Activated naive CD8-positive, alpha-beta T cell (primary cell): ENCODE data around the gene ABHD17C.

Experiments
- H3K27ac Mint-ChIP-seq: one replicate; pipeline ENCODE4 v1.8.0; 2021; ENCODE audit warnings: mixed read lengths
- H3K27me3 Mint-ChIP-seq: one replicate; pipeline ENCODE4 v1.8.0; 2021; ENCODE audit warnings: mixed read lengths
- H3K36me3 Mint-ChIP-seq: one replicate; pipeline ENCODE4 v1.8.0; 2021; ENCODE audit warnings: mixed read lengths
- H3K4me1 Mint-ChIP-seq: one replicate; pipeline ENCODE4 v1.8.0; 2021; ENCODE audit warnings: low read depth, mixed read lengths
- H3K4me3 Mint-ChIP-seq: one replicate; pipeline ENCODE4 v1.8.0; 2021; ENCODE audit warnings: mild to moderate bottlenecking, mixed read lengths
- H3K9me3 Mint-ChIP-seq: one replicate; pipeline ENCODE4 v1.8.0; 2021; ENCODE audit warnings: low read depth, mixed read lengths

ABHD17C gene

DNA sequence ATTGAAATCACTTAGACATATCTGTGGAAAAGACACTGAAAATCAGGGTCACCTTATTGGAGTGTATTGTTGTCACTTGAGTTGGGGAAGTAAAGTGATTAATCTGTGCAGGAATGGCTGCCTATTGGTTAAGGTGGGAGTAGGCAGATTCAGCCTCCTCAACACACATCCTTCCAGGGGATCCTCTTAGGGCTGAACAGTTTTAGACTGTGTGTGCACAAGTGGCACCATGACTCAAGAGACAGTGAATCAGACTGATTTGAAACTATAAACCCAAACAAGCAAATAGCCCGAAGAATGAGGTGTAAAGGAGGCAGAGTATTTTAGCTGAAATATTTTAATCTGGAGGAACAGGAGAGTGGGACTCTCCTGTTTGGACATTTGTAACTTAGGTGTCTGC, 4.9 kb downstream of the ABHD17C start:
- Mint-ChIP-seq H3K36me3 (no peaks in the 10 kb centered on the region), H3K9me3 (no peaks in the 10 kb centered on the region), H3K27ac (no peak overlapping the region), H3K4me1 (peaks cover 17% of the 10 kb centered on the region), H3K4me3 (no peak overlapping the region), H3K27me3 (peaks cover 6% of the 10 kb centered on the region)

DNA sequence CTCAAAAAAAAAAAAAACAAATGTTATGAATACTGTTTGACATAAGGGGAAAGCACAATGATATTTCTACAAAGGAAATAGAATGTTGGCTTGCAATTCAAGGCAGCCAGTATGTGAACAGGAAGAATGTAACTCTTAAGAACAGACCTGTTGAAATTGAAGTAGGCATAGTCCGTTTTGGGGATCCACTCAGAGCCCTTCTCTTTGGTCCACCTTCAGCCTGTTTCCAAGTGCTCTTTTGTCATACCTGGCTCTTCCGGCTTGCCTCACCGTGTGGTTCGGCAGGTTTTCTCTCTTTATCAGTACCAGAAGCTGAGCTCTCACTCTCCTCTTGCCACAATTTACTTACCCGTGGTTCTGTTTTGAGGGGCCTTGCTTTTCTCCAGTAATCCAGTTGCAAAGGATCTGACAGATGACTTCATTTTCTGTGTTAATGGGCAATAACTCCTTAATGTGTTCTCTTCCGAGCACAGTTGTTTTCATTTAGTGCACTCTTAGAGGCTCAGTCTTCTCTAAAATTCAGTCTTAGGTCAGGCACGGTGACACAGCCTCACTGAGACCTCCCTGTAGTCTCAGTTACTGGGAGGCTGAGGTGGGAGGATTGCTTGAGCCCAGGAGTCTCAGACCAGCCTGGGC, 6.7 kb downstream of the ABHD17C start:
- Mint-ChIP-seq H3K36me3 (no peaks in the 10 kb centered on the region), H3K27ac (no peak overlapping the region), H3K27me3 (peaks cover 6% of the 10 kb centered on the region), H3K4me3 (no peak overlapping the region), H3K9me3 (no peaks in the 10 kb centered on the region), H3K4me1 (peaks cover 10% of the 10 kb centered on the region)

DNA sequence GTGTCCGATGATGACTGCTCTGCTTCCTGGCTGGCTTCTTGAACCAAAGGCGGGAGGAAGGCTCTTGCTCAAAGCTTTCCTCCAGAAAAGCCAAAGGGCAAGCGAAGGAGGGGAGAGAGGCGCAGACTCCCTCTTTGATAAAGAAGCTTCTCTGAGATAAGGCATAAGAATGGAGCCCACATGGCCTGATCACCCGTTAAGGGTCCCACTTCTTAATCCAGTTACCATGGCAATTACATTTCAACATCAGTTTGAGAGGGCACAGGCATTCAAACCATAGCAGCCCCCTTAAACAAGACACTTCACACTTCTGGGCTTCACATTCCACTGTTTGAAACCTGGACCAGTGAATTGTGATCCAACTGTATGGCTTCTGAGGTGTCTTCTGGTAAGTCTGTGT, 8.0 kb downstream of the ABHD17C start:
- Mint-ChIP-seq H3K9me3 (no peaks in the 10 kb centered on the region), H3K27me3 (peaks cover 6% of the 10 kb centered on the region), H3K4me3 (no peak overlapping the region), H3K36me3 (no peaks in the 10 kb centered on the region), H3K27ac (no peak overlapping the region), H3K4me1 (peaks cover 5% of the 10 kb centered on the region)

DNA sequence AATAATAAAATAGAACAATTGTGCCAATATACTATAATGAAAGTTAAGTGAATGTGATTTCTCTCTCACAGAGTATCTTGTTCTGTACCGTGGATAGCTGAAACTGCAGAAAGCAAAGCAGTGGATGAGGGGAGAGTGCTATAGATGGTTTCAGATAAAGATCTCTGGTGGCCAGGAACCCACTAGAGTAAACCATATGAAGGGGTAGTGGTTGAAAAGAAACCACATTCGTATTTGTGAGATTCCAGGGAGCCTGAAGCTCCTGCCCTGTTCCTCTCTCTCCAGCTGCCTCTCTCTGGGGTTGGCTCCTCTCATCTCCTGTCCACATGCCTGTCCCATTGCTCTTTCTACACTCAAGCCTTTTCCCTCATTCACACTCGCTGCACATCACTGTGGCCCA, 8.9 kb downstream of the ABHD17C start:
- Mint-ChIP-seq H3K4me1 (peaks cover 3% of the 10 kb centered on the region), H3K36me3 (no peaks in the 10 kb centered on the region), H3K9me3 (no peaks in the 10 kb centered on the region), H3K27ac (no peak overlapping the region), H3K4me3 (no peak overlapping the region), H3K27me3 (peaks cover 6% of the 10 kb centered on the region)

DNA sequence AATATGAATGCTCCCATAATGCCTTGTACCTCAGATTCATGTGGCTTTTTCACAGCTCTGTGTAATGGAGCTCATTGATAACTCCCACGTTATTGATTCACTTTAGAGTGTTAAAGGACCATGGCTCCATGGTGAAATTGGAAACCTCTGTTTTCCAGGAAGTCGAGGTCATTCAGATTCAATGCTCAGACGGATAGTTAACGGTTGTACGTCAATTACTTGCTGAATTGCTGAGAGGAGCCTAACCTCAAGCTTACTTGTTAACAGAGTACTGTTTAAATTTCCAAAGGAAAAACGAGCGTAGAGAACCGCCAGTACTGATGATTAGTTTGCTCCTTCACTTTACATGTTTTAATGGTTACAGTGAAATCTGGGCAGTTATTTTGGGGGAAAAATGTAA, 11.1 kb downstream of the ABHD17C start:
- peaks cover 2% of the 10 kb centered on the region for H3K4me1 Mint-ChIP-seq
- no peaks in the 10 kb centered on the region for H3K36me3 Mint-ChIP-seq
- H3K27ac Mint-ChIP-seq = no peak overlapping the region
- no peaks in the 10 kb centered on the region for H3K9me3 Mint-ChIP-seq
- no peak overlapping the region for H3K4me3 Mint-ChIP-seq
- H3K27me3 Mint-ChIP-seq = peaks cover 6% of the 10 kb centered on the region

DNA sequence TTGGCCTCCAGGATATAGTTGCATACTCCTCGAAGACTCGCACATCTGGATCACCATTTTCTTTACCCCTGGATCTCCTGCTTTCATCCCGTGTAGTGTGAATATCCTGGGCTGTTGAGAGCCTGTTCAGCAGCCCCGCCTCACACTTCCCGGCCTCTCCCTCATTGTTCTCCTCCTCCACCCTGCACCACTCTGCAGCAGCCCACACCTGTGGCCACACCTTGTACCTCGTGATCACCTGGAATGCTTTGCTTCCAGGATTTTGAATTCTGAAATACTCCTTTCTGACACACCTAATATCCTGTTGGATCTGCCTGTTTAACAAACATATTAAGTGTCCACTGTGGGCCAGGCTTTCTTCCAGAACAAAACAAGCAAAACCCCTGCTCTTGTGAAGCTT, 14.4 kb downstream of the ABHD17C start:
- H3K36me3 Mint-ChIP-seq = no peaks in the 10 kb centered on the region
- H3K4me1 Mint-ChIP-seq = peaks cover 2% of the 10 kb centered on the region
- no peak overlapping the region for H3K4me3 Mint-ChIP-seq
- H3K27ac Mint-ChIP-seq = no peak overlapping the region
- H3K9me3 Mint-ChIP-seq = no peaks in the 10 kb centered on the region
- no peaks in the 10 kb centered on the region for H3K27me3 Mint-ChIP-seq

DNA sequence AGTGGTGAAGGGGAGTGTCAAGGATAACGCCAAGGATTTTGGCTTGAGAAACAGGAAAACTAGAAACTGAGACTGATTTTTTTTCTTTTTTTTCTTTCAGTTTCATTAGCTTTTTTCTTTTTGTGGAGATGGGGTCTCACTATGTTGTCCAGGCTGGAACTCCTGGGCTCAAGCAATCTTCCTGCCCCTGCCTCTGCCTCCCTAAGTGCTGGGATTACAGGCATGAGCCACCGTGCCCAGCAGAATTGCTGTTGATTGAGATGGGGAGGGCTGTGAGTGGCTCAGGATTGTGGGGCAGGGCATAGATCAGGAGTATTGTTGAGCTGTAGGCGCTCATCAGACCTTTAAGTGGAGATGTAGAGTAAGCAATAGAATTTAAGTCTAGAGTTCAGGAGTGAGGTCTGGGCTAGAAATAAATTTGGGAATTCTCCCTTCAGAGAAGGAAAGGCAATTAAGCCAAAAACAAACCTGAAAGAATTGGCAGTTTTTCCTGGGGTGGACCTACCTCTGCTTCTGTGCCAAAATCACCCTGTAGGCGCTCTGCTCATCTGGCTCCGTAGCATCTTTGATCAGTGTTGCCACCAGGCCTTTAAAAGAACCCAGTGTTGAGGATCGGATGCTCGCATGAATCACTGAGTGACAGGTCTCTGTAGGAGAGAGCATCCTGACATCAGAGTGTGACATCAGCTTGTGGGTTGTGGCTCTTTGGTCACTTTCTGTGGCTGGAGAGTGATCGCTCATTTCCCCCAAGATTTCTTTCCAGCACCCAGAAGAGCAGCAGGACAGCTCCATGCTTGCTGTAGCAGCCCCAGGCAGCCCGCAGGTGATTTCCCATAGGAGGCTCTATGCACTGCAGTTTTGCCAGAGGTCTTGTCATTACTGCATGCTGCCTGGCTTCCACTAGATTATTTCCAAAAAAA, 15.8 kb downstream of the ABHD17C start:
- Mint-ChIP-seq H3K4me3 (no peak overlapping the region), H3K27ac (no peak overlapping the region), H3K4me1 (peaks cover 2% of the 10 kb centered on the region), H3K9me3 (no peaks in the 10 kb centered on the region), H3K36me3 (no peaks in the 10 kb centered on the region), H3K27me3 (no peaks in the 10 kb centered on the region)

DNA sequence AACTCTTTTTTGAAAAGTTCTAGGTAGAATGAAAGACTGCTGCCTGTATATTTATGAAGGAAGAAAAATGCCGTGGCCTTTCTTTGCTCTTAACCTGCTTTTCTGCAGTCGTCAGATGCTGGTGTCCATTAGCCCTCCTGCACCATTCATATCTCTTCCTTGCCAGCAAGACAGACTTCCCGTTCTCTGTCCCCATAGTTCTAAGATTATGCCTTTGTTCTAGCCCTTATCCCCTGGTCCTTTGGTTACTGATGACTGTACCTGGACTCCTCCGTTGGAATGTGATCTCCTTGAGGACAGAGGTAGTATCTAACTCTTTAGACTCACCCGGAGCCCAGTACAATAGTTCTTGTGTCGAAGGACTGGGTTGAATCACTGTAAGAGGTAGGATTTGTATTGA, 16.8 kb downstream of the ABHD17C start:
- Mint-ChIP-seq H3K36me3 (no peaks in the 10 kb centered on the region), H3K9me3 (no peaks in the 10 kb centered on the region), H3K27me3 (no peaks in the 10 kb centered on the region), H3K4me1 (peaks cover 2% of the 10 kb centered on the region), H3K4me3 (no peak overlapping the region), H3K27ac (no peak overlapping the region)

DNA sequence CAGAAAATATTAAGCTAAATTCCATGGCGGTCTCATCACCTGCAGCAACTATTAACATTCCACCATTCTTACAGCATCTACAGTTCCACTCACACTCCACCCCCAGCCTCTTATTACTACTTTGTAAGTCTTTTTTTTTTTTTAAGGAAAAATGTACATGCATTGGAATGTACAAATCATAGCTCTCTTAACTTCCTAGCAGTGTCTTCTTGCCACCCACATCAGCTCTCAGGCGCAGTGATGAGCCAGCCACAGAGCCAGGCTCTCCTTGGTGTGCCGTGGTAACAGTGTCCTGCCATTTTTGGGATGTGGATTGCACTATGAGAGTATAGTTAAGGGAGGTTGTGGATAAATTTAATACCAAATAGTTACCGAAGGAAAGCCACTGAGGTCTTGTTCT, 17.8 kb downstream of the ABHD17C start:
- Mint-ChIP-seq H3K27me3 (no peaks in the 10 kb centered on the region), H3K36me3 (no peaks in the 10 kb centered on the region), H3K27ac (no peak overlapping the region), H3K4me3 (no peak overlapping the region), H3K4me1 (peaks cover 2% of the 10 kb centered on the region), H3K9me3 (no peaks in the 10 kb centered on the region)

DNA sequence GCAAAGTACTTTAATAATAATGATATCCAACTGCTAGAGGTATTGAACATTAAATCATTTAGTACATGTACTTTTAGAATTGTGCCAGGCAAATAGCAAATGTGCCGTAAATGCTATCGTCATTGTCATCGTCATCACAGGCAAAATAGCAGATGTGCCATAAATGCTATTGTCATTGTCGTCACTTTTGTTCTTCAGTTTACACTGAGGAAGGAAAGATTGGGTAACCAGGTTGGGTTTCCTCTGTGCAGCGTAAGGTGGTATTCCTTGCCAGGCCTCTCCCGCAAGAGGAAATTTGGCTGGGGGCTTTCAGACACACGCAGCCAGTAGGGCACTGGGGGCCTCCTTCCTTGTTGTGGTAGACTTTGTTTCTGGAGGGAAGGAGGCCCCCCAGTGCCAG, 26.4 kb downstream of the ABHD17C start:
- H3K36me3 Mint-ChIP-seq = peaks cover 6% of the 10 kb centered on the region
- no peak overlapping the region for H3K27ac Mint-ChIP-seq
- no peaks in the 10 kb centered on the region for H3K27me3 Mint-ChIP-seq
- no peak overlapping the region for H3K4me3 Mint-ChIP-seq
- no peaks in the 10 kb centered on the region for H3K4me1 Mint-ChIP-seq
- H3K9me3 Mint-ChIP-seq = no peaks in the 10 kb centered on the region

DNA sequence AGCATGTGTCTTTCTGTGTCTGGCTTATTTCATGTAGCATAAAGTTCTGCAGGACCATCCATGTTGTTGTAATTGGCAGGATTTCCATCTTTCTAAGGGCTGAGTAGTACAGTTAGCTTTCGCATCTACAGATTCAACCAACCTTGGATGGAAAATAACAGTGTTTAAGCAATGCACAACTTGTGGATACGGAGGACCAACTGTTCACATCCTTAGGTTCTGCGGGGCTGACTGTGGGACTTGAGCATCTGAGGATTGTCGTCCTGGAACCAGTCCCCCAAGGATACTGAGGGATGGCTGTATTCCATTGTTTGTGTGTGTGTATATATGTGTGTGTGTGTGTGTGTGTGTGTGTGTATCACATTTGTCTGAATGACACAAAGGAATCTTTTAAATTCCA, 27.7 kb downstream of the ABHD17C start:
- Mint-ChIP-seq H3K27me3 (no peaks in the 10 kb centered on the region), H3K36me3 (peaks cover 6% of the 10 kb centered on the region), H3K4me1 (no peaks in the 10 kb centered on the region), H3K9me3 (no peaks in the 10 kb centered on the region), H3K27ac (no peak overlapping the region), H3K4me3 (no peak overlapping the region)

DNA sequence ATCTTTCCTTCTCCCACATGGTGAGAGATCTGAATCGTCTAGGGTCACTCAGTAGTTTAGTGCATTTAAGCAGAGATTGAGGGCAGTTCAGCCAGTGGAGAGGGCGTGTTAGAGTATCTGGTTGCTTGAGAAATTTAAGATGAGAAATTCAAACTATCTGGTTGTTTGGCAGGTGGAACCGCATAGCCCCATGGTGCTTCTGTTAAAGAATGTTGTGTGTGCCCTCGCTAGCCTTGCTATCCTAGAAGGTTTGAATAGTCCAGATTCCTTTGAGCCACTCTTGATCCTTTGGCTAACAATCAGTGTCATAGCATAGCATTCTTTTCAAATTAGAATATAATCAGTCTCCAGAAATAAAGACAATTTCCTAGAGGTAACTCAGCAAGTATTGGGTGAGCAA, 32.1 kb downstream of the ABHD17C start:
- no peaks in the 10 kb centered on the region for H3K9me3 Mint-ChIP-seq
- H3K27ac Mint-ChIP-seq = no peak overlapping the region
- H3K4me1 Mint-ChIP-seq = no peaks in the 10 kb centered on the region
- no peak overlapping the region for H3K4me3 Mint-ChIP-seq
- no peaks in the 10 kb centered on the region for H3K27me3 Mint-ChIP-seq
- peaks cover 2% of the 10 kb centered on the region for H3K36me3 Mint-ChIP-seq

DNA sequence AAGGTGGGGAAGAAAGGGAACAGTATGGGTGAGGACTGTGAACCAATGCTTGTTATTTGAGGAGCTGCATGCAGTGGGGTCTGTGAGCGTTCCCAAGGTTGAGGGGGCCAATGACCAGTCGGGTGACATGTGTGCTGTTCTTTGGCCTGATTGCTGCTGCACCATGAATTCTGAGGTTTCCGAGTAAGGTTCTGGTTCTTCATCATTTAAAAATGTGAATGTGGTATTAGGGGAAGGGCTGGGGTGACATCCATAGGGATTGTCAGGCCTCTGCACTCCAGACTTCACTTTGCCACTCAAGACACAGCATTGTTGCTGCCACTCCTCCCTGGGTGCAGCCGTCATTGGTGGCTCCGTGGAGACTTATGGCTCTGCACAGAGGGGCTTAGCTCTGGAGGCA, 32.5 kb downstream of the ABHD17C start:
- no peaks in the 10 kb centered on the region for H3K9me3 Mint-ChIP-seq
- no peak overlapping the region for H3K27ac Mint-ChIP-seq
- no peaks in the 10 kb centered on the region for H3K4me1 Mint-ChIP-seq
- H3K4me3 Mint-ChIP-seq = no peak overlapping the region
- H3K27me3 Mint-ChIP-seq = no peaks in the 10 kb centered on the region
- H3K36me3 Mint-ChIP-seq = peaks cover 2% of the 10 kb centered on the region

DNA sequence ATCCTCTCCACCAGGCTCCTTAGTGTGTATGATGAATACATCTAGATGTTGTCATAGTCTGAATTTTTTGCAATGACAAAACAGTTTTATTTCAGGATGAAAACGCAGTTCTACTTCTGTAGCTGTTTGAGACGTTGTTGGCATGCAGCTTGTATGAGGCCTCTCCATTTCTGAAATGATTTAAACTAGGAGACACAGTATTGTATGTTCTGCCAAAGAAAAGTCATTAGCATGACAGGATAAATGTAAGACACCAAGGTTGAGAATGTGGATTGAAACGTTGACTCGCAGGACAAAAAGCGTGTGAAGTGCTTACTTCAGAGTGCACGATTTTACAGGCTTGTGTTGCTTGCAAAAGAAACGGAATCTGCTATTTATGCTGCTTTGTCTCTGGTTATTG, 35.3 kb downstream of the ABHD17C start:
- no peaks in the 10 kb centered on the region for H3K27me3 Mint-ChIP-seq
- H3K9me3 Mint-ChIP-seq = no peaks in the 10 kb centered on the region
- H3K4me3 Mint-ChIP-seq = no peak overlapping the region
- no peaks in the 10 kb centered on the region for H3K4me1 Mint-ChIP-seq
- H3K36me3 Mint-ChIP-seq = no peaks in the 10 kb centered on the region
- H3K27ac Mint-ChIP-seq = no peak overlapping the region

DNA sequence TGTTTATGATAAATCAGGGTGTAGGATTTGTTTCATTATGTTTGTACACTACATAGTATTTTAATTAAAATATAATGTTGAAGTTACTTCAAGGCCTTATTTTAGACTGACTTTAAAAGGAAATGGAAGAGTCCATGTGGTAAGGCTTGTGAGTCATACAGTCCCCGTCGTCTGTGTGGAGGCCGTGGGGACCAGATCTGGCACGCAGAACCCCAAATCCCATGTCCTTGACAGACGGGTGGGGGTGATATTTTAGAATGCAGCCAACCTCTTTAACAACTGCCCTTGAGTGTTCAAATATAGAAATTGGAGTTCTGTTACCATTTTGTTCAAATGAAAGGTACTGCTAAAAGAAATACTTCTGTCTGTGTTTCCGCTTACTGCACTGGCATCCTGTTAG, 35.8 kb downstream of the ABHD17C start:
- H3K27ac Mint-ChIP-seq = no peak overlapping the region
- no peaks in the 10 kb centered on the region for H3K4me1 Mint-ChIP-seq
- no peaks in the 10 kb centered on the region for H3K27me3 Mint-ChIP-seq
- no peak overlapping the region for H3K4me3 Mint-ChIP-seq
- no peaks in the 10 kb centered on the region for H3K36me3 Mint-ChIP-seq
- H3K9me3 Mint-ChIP-seq = no peaks in the 10 kb centered on the region

DNA sequence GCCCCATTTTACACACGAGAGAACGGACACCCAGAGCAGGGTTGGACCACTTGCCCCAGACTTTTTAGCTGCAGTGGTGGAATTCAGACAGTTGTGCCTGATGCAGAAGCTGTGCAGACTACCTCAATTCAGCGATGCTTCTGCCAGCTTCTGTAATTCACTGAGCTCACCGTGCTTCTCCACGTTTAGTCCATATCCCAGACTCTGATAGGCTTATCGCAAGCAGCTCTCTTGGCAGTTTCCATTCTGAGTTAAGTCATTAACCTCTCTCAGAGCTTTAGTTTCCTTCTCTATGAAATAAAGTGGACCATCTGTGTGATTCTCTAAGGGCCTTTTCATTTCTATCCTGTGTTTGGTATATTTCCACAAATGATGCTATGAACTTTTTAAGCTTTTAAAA, 37.1 kb downstream of the ABHD17C start:
- H3K4me3 Mint-ChIP-seq = no peak overlapping the region

More for the DNA sequence above, 37.1 kb downstream of the ABHD17C start:
- Mint-ChIP-seq H3K9me3 (no peaks in the 10 kb centered on the region), H3K27ac (no peak overlapping the region), H3K4me1 (no peaks in the 10 kb centered on the region), H3K36me3 (no peaks in the 10 kb centered on the region), H3K27me3 (no peaks in the 10 kb centered on the region)
